Subcutaneous adipose tissue (tissue), 4 donors: ENCODE data around the gene PTDSS2. TPM values are rescaled to one million over a fixed set of nuclear protein-coding genes. Genes with fewer than 3 reads are reported as not detected.

Source experiments
- CTCF ChIP-seq: fragments of 450-650 bp; IDR thresholded peaks from one replicate; pipeline ENCODE4 v1.5.1; 2016; ENCODE audit warnings: low read depth, mild to moderate bottlenecking, control low read depth, antibody characterized with exemption, moderate library complexity
- total RNA-seq, 4 donors: library from RNA; depleted of rRNA; stranded (reverse); fragments of >200 nt; gene quantifications; one replicate each; pipeline ENCODE4 v1.1.0, GENCODE V29; 2016

The PTDSS2 gene
- total RNA-seq, 4 donors from 2014 or later, result 19.1 to 77.6 (median 26.2) TPM

GRCh38 chr11:418343-419247 is 31.5 kb upstream of the PTDSS2 start:
- no peak for TF ChIP-seq CTCF

GRCh38 chr11:419248-420005 is 30.7 kb upstream of the PTDSS2 start:
- TF ChIP-seq CTCF, result no peak

GRCh38 chr11:420054-420910 is 29.8 kb upstream of the PTDSS2 start:
- no peak for TF ChIP-seq CTCF

- TF ChIP-seq CTCF, result no peak
Observed at GRCh38 chr11:420911-421321, 29.2 kb upstream of the PTDSS2 start.

GRCh38 chr11:422249-422656 is 27.8 kb upstream of the PTDSS2 start:
- TF ChIP-seq CTCF, result no peak

GRCh38 chr11:424232-424631 is 25.8 kb upstream of the PTDSS2 start:
- TF ChIP-seq CTCF, result no peak
